ENCODE measurements around the gene KRTAP22-2.

KRTAP22-2 gene

DNA sequence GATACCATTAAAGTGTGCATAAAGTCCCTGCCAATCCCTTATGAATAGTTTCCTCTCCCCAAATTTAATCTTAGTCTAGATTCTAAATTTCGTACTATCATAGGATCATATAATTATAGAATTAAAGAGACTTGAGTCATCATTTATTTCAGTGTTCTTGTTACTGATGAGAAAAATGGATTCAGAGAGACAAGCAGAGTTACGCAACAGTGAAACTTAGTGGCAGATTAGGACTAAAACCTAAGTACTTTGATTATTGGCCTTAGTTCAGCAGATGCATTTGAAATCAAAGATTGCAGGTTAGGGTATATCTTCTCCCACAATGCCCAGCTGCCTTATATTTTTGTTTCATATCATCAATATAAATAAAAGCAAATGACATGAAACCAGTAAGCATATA, 28.2 kb downstream of the KRTAP22-2 start:
- no peak for DNase-seq

DNA sequence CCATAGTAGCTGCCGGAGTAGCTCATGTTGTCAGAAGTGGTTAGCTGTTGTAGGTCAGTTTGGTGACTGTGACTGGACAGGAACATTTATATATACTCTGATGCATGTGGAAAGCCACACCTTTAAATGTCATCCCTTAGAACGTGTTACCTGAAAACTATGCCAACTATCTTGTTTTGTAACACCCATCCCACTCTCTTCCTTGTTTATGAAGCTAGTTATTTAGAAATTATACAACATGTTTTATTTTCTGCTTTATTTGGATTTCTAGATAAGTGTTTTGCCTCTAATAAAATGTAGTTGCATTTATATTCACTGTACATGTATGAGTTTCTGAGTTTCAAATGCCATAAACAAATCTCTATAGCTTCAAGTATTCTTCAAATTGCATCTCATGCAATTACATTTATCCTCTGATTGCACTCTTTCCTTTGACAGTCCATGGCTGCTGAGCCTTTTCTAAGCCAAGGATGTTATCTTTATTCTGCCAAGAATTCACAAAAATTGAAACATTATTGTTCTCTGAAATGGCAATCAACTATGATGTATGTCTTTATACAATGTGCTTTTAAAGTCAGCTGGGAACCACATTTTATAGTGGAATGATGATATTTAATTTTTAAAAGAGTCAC, 28.8 kb downstream of the KRTAP22-2 start, which contains the start of gene KRTAP19-7:
KRTAP19-7 (minus strand) TSS at position 51 of the 632 bp plus-strand sequence; CDS start at position 26, 25 bp downstream.
- no peak for DNase-seq

DNA sequence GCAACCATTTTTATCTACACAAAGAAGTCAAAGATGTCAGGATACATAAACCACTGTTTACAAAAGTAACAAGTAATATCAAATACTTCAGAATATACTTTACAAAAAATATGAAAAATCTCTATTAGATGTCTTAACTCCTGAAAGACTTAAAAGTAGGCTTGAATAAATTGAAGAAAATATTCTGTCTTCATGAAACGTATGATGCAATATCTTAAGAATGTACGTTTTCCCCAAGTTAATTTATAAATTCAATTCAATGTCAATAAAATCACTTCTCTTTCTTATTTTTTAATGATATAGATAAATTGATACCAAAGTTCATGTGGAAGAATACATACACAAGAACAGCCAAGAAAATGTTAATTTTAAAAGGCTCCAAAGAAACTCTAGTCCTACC, 35.1 kb downstream of the KRTAP22-2 start:
- DNase-seq, result no peak

DNA sequence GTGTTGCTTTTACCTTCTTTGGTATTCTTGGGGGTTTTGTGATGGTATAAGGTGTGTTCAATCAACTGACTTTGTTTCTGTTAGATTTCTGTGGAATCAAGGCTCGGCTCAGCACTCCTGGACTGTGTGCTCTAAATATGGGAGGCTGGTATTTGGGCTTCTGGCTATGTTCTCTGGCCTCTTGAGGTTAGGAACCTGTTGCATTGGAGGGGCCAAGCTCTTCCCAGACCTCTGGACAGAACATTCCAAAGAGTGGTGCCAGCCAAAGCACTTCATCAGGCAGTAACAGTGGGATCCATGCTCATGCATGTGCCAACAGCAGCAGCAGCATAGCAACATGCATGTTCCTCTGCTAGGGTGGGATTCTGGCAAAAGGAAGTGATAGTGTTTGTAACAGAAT, 37.4 kb downstream of the KRTAP22-2 start:
- no peak for DNase-seq

DNA sequence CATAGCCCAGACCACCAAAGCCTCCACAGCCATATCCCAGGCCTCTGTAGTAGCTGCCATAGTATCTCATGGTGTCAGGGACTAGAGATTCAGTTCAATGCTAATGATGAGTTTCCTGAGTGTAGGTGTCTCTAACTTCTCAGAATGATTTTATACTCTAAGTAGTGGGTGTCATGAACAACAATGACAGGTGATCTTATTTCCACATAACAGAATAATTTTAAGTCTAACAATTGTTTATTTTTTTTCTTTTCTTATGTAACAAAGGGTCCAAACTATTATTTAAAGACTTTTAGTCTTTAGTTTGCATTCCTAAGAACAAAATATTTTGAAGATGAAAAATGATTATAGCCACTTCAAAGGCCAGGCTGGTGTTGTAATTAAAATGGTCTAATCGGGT, 48.4 kb downstream of the KRTAP22-2 start, which contains the start of gene KRTAP19-6:
KRTAP19-6 (minus strand) TSS at position 101 of the 400 bp plus-strand sequence; CDS start at position 70, 31 bp downstream.
- DNase-seq, result no peak
